ENCODE measurements around the gene GPR37.

DNA sequence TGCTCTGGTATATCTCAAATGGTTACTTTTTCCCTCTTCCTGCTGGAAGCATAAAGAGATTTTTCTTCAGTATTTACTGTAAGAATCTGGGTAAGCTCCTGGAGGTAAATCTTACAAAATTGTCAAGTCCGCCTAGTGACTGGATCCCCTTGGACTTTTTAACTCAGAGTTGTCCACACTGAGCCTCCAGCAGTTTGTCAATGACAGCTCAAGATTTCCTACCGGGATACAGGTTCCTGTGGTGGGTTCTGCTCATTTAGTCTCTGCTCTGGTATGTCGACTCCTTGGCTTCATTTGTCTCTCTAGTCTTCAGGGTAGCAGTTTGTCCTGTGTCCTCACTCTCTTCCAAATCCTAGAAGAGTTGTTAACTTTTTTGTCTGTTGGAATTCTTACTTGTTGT, 27.0 kb downstream of the GPR37 start:
- no peak for TF ChIP-seq EZH2 (IDR thresholded peaks at IDR 0.05; ENCODE audit: borderline replicate concordance, low read length)
- TF ChIP-seq, protein P1, sequence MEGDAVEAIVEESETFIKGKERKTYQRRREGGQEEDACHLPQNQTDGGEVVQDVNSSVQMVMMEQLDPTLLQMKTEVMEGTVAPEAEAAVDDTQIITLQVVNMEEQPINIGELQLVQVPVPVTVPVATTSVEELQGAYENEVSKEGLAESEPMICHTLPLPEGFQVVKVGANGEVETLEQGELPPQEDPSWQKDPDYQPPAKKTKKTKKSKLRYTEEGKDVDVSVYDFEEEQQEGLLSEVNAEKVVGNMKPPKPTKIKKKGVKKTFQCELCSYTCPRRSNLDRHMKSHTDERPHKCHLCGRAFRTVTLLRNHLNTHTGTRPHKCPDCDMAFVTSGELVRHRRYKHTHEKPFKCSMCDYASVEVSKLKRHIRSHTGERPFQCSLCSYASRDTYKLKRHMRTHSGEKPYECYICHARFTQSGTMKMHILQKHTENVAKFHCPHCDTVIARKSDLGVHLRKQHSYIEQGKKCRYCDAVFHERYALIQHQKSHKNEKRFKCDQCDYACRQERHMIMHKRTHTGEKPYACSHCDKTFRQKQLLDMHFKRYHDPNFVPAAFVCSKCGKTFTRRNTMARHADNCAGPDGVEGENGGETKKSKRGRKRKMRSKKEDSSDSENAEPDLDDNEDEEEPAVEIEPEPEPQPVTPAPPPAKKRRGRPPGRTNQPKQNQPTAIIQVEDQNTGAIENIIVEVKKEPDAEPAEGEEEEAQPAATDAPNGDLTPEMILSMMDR (IDR thresholded peaks at IDR 0.05; ENCODE audit: low read length) = no peak

All from OCI-LY1 (cell line).